Skeletal muscle cell (primary cell): ENCODE measurements around the gene LTBP1.

Source experiments
- DNase-seq: peaks from one replicate; pipeline ENCODE4 v3.0.0-alpha.2; 2010; ENCODE audit warnings: low read depth
- H3K4me3 ChIP-seq: 2 replicates; pipeline ENCODE4 v1.5.1; 2011; ENCODE audit warnings: low read depth, mild to moderate bottlenecking, control low read depth, low read length, moderate library complexity

The LTBP1 gene

DNA sequence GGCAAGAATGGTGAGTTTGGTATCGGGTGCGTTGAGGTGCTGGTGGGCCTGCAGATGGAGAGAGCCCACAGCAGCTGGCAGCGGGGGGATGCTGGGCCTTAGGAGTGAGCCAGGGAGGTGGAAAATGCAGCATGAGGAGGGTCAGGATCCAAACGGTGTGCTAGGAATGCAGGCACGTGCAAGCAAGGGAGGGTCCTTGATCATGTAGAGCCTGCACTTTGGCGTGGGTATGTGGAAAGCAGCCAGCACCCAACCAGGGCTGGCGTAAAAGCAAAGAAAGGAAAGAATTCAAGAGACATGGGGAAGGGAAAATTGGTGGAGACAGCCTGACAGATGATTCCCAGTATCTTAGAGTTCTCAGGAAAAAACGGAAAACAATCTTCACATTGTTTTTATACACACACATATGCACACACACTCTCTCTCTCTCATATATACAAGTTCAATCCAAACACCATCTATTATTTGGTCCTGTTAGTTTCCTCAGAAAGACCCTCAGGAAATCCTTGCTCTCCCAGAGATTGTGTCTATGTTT lies 46.3 kb downstream of the LTBP1 start:
- H3K4me3 ChIP-seq: no peak overlapping the region
- DNase-seq: no peak

DNA sequence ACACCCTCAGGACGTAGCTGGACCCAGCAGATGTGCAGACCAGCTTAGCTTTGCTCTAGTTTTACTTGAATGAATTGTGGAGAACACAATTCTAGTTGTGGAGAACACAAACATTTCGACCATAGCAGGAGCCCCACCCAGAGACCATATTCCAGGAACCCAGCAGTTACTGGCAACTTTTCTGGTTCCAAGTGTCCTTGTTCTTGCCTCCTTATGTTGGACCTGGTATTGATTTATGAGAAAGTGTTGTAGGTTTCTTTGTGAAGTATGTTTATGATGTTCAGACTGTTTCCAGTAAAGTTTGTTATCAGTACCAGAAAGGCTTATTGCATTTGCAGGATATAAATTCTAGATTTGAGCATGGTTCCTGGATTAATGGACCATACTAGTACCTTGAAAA lies 51.0 kb downstream of the LTBP1 start:
- no peak for DNase-seq
- no peak overlapping the region for H3K4me3 ChIP-seq

DNA sequence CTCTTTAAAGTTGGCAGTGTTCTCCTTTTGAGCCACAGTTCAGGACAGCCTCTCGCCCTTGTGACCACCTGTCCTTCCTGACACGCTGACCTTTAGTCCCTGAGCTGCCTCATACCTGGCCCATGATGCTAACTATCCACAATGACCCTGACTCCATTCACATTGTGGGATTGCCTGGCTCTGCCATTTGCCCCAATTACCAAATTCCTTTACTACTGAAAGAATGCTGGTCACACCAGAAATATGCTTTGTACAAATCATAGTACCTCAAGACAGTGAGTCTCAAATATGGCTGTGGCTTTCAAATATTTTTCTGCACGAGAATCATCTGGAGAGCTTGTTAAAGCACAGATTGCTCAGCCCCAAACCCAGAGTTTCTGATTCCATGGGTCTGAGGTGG lies 54.2 kb downstream of the LTBP1 start:
- DNase-seq: no peak
- H3K4me3 ChIP-seq: no peak overlapping the region

DNA sequence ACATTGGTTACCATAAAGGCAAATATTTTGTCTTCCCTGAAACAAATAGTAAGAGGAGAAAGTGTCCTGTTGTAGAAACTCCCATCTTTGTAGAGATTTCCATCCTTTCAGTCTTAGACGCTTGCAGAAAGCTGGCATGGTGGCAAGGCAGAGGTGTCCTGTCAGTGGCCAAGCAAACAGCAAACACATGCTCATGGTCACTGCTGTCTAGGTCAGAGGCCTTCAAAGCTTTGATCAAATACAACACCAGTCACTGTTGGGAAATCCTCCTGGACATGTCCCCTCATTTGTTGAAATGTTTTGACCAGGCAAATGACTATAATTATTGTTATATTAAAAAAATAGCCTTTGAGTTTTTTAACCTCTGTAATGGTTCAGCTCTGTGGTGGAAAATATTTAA lies 55.1 kb downstream of the LTBP1 start:
- H3K4me3 ChIP-seq: no peak overlapping the region
- no peak for DNase-seq

DNA sequence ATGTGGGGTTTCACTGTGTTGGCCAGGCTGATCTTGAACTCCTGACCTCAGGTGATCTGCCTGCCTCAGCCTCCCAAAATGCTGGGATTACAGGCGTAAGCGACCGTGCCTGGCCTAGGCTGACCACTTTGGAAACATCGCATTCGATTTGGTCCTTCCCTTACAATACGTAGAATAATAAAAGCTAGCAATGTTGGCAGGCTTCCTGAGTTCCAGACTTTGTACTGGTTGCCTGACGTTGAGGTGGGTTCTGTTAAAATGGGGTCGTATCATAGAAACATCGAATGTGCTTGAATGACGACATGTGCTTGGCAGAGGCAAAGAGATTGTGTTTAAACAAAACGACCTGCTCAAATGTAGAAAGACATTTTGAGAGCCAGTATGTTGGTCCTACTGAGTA lies 56.1 kb downstream of the LTBP1 start:
- no peak overlapping the region for H3K4me3 ChIP-seq
- DNase-seq: no peak

DNA sequence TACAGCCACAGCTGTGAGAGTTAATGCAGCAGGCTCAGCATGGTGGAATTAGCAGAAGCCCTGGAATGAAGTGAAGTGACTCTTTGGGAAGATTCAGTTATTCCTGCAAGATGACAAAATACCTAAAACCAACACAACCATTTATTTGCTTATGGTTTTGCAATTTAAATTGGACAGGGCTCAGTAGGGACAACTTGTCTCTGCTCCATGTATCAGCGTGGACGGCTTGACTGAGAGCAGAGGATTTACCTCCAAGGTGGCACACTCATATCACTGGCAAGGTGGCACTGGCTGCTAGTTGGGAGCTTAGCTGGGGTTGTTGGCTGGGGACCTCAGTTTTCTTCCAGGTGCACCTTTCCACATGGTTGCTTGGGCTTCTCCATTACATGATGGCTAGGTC lies 58.3 kb downstream of the LTBP1 start:
- DNase-seq: no peak

DNA sequence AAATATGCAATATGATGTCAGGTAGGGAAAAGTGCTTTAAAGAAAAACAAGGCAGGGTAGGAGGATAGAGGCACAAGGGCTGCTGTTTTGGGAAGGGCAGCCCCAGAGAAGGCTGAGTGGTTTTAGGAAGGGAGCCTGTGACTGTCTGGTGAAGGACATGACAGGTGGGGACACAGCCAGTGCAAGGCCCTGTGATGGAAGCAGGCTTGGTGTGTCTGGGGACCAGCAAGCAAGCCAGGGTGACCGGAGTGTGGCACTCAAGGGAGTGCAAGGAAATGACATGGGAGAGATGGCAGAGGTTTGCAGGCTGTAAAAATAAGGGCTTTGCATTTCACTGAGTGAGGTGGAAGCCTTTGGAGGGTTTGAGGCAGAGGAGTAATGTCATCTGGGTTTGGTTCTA lies 62.0 kb downstream of the LTBP1 start:
- DNase-seq: no peak
- no peak overlapping the region for H3K4me3 ChIP-seq

More for the DNA sequence above, 58.3 kb downstream of the LTBP1 start:
- no peak overlapping the region for H3K4me3 ChIP-seq

DNA sequence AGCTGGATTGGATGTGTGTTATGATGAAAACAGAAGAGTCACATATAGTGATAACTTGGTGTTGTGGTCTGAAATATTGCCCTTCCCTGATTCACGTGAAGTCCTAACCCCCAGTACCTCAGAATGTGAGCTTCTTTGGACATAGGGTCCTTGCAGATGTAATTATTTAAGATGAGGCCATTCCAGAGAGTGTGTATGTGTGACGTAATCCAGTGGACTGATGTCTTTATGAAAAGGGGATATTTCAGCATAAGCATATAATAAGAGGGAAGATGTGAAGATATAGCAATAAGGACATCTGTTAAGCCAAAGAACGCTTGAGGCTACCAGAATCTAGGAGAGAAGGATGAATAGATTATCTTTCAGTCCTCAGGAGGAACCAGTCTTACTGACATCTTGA lies 62.5 kb downstream of the LTBP1 start:
- H3K4me3 ChIP-seq: no peak overlapping the region
- no peak for DNase-seq

DNA sequence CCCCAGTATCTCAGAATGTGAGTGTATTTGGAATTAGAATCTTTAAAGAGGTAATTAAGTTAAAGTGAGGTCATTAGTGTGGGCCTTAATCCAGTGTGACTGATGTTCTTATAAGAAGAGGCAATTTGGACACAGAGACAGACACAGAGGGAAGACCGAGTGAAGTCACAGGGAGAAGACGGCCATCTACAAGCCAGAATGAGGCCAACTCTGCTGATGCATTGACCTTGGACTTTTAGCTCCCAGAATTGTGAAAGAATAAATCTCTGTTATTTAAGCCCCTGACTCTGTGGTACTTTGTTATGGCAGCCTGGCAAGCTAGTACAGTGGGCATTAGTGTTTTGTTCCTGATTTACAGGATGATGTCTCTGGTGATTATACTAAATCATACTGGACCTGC lies 64.6 kb downstream of the LTBP1 start:
- DNase-seq: no peak
- H3K4me3 ChIP-seq: no peak overlapping the region

DNA sequence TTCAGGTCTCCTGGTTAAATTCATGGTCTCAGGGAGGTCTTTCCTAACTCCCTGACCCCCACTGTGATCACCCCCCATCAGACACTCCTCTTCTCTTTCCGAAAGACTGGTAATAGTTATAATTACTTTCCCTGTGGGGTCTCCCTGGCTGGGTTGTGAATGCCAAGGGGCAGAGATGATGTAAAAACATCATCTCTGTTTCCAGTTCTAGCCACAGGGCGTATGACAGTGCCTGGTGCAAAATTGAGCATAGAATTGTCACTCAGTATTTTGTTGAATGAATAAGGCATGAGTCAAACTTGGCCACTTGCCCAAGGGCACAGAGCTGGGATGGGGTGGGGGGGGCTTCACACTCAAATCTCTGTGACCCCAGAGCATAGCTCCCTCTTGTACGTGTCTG lies 65.2 kb downstream of the LTBP1 start:
- H3K4me3 ChIP-seq: no peak overlapping the region
- no peak for DNase-seq

DNA sequence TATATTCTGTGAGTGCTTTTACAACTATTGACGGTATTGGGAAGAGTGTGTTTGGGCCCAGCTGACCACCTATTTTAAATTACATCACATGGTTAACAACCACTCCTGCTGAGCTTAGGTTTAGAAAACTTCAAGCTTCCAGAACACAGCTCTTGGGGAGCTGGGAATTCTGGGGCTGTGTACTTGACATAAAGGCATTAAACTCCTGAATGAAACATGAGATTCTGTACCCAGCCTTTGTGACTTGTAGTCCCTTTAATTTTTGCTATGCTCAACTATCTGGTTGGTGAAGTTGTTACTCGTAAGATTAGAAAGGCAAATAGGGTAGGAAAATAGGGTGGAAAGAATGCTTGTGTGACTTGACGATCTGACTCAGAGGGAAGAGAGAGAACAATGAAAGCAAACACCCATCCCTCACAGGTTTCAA lies 66.9 kb downstream of the LTBP1 start:
- DNase-seq: no peak
- no peak overlapping the region for H3K4me3 ChIP-seq

DNA sequence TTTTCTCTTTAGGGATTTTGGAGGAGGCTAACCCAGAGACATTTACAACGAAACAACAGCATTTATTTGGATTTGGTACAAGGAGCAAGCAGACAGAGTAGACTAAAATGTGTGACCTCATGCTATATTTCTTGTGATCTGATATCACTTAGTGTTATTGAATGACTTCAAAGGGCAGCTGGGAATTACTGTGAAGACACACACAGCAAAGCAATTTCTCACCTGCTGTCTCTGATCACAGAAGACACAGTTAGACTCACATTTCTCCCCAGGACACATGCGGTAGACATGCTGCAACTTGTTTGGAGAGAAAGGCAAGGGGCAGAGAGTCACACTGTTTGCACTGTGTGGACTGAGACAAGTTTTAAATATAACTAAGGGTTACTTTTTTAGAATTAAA lies 67.5 kb downstream of the LTBP1 start:
- no peak for DNase-seq
- no peak overlapping the region for H3K4me3 ChIP-seq

DNA sequence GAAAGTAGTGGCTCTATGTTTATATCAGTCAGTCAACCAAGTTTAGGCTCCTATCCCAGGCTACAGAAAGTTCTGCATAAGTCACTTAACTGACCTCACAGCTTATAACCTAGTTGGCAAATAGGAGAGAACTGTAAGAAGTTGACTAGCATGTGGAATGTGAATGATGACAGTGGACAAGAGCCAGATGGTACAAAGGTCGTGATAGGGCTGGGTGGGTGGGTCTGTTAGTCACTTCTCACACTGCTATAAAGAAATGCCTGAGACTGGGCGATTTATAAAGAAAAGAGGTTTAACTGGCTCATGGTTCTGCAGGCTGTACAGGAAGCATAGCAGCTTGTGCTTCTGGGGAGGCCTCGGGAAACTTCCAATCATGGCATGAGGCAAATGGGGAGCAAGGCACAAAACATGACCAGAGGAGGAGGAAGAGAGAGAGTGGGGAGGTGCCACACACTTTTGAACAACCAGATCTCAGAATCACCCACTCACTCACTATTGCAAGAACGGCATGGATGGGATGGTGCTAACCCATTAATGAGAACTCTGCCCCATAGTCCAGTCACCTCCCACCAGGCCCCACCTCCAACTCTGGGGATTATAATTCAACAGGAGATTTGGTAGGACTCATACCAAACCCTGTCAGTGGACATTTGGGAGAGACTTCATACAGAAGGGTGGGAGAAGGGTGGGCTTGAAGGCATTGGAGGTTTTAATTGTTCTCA lies 68.8 kb downstream of the LTBP1 start:
- peak; percentile 54 for DNase-seq
- no peak overlapping the region for H3K4me3 ChIP-seq

DNA sequence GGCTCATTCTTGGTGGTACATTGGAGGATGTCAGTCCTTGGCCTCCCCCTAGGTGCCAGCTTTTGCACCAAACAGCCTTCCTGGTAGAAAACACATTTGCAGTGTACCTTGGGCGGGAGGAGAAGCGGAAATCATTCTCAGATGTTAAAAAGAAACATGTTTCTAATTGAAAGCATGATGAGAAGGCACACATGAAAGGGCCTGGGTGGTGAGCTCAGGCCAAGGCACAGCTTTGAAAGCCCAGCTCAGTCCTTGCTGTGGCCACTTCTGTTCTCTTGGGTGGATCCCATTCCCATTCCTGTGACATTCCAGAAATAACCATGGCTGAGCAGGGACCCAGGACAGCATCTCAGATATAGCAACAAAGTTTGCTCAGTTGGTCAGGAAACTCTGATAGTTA lies 71.5 kb downstream of the LTBP1 start:
- DNase-seq: no peak
- no peak overlapping the region for H3K4me3 ChIP-seq

DNA sequence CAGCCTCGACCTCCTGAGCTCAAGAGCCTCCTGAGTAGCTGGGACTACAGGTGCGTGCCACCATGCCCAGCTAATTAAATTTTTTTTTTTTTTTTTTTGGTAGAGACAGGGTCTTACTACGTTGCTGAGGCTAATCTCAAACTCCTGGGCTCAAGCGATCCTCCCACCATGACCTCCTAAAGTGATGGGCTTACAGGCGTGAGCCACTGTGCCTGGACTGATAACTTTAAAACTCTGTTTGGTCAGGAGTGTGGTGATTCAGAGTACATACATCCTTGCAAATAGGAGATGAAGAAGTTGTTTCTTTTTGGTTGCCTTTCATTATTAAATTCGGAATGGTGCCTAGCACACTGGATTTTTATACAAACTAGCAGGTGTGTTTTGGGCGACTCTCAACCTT lies 73.0 kb downstream of the LTBP1 start:
- H3K4me3 ChIP-seq: no peak overlapping the region
- no peak for DNase-seq

DNA sequence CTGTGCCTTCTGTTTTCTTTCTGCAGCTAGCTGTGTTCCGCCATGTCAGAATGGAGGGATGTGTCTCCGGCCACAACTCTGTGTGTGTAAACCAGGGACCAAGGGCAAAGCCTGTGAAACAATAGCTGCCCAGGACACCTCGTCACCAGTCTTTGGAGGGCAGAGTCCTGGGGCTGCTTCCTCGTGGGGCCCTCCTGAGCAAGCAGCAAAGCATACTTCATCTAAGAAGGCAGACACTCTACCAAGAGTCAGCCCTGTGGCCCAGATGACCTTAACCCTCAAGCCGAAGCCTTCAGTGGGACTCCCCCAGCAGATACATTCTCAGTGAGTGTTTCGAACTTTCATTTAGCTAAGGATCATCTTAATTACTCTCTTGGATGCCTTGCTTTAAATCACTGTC lies 74.1 kb downstream of the LTBP1 start:
- DNase-seq: no peak
- no peak overlapping the region for H3K4me3 ChIP-seq

DNA sequence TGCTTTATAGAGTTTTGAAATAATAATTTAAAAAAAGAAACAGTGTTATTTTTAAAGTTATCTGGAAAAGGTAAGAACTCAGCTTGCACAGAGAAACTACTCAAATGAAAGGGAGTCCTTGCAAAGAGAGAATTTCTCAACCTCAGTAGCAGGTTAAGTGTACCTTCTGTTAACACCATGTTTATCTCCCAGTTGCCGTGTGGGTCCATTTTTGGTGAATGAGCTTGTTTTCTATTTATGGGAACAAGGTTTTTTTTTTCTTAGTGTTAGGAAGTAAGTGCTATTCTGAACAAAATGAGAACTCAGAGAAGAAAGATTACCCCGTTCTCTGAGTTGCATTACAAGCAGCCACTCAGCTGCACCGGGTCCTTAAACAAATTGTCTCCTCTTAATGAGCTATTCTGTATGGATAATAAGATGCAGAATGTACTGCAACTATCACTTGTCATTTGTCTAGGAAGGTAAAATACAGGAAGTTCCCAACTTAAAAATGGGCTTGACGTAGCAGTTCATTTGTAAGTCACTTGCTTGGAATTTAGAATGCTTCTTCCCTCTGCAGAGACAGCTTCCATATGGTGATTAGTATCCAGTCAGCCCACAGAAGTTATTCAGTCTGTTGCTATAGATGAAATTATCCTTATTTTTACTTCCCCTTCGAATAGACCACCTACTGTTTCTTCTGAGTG lies 74.9 kb downstream of the LTBP1 start:
- peak; percentile 37 for DNase-seq
- no peak overlapping the region for H3K4me3 ChIP-seq

DNA sequence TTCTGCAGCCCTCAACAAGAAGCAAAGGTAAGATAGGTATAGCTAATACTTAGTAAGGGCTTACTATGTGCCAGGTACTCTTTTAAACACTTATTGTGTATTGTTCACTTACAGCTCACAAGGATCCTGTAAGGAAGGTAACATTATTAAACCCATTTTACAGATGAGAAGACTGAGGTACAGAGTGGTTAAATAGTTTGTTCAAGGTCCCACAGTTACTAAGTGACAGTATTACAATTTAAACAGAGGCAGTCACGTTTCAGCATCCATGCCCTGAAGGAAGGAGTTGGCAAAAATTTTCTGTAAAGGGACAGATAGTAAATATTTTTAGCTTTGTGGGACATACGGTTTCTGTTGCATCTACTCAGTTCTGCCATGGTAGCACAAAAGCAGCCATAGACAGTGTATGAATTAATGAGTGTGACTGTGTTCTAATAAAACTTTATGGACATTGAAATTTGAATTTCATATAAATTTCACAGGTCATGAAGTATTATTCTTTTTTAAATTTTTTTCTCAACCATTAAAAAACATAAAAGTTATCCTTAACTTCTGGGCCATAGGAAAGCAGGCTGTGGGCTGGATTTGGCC lies 75.7 kb downstream of the LTBP1 start:
- no peak for DNase-seq
- H3K4me3 ChIP-seq: no peak overlapping the region

DNA sequence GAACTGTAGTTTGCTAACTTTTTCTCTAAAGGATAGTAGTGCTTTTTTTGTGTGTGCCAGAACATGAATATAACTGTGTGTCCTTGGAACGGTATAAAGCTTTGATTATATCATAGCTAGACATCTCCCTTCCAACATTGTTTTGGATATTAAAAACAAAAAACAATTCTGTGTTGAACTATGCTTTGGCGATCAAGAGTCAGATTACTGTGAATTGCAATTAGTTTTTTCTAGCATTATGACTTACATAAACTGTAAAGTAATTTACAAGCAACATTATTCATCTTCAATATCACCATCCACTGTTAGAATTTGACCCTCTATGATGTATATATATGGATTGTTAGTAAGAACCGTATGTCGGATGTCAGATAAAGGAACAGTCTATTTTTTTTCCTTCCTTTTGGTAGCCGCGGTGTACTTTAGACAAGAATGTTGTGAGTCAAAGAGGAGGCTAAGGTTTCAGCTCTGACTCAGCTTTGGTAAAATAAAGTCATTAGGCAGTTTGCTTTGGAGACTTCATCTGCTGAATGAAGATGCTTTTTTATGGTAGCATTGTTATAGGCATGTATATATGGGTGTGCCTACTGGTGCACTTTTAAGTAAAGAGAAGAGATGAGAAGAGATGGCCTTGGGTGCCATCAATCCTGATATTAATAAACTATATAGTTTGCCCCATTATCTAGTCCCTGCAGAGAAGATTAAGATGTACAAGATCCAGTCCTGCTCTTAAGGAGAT lies 76.4 kb downstream of the LTBP1 start:
- H3K4me3 ChIP-seq: no peak overlapping the region
- DNase-seq: peak; percentile 76
